Ovary (tissue), 3 donors: Measurements from ENCODE around the gene TTLL9.

Experiments used
- POLR2A ChIP-seq: fragments of 450-650 bp; IDR thresholded peaks from one replicate; pipeline ENCODE4 v1.6.1; 2017; ENCODE audit warnings: antibody characterized with exemption, mild to moderate bottlenecking, moderate library complexity
- TF ChIP-seq, protein P1 (sequence below), 3 donors: fragments of 450-650 bp in 2 of 3; fragments of 200-600 bp in 1 of 3; IDR thresholded peaks; one replicate each; pipeline versions ENCODE4 v1.5.1 to v1.8.0; 2016 to 2022; ENCODE audit warnings: antibody characterized with exemption in 3 of 3, mild to moderate bottlenecking in 1 of 3
- donor health status: DM: no; HTN: no; CAD: no.

DNA sequence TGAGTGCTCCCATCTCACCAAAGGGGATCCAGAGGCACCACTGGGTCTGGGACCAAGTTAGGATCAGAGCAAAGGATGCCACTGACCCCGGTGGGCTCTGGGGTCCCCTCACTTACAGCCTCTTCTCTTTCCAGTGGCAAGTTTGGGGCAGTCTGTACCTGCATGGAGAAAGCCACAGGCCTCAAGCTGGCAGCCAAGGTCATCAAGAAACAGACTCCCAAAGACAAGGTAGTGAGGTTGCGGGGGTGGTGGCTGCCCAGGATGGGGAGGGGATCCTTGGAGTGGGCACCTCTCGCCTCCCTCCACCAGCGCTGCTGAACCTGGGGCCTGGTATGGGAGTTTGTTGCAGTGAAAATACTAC is 46.3 kb upstream of the TTLL9 start:
- TF ChIP-seq, protein P1, sequence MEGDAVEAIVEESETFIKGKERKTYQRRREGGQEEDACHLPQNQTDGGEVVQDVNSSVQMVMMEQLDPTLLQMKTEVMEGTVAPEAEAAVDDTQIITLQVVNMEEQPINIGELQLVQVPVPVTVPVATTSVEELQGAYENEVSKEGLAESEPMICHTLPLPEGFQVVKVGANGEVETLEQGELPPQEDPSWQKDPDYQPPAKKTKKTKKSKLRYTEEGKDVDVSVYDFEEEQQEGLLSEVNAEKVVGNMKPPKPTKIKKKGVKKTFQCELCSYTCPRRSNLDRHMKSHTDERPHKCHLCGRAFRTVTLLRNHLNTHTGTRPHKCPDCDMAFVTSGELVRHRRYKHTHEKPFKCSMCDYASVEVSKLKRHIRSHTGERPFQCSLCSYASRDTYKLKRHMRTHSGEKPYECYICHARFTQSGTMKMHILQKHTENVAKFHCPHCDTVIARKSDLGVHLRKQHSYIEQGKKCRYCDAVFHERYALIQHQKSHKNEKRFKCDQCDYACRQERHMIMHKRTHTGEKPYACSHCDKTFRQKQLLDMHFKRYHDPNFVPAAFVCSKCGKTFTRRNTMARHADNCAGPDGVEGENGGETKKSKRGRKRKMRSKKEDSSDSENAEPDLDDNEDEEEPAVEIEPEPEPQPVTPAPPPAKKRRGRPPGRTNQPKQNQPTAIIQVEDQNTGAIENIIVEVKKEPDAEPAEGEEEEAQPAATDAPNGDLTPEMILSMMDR (IDR thresholded peaks at IDR 0.05) = no peak
- TF ChIP-seq POLR2A = no peak
